Astrocyte of the spinal cord (primary cell): ENCODE measurements around the gene TRERF1.

ENCODE experiments used
- DNase-seq: peaks from one replicate; pipeline ENCODE4 v3.0.0; 2011; ENCODE audit warnings: low read depth, low spot score
- H3K4me3 ChIP-seq: 2 replicates; pipeline ENCODE4 v1.5.1; 2011; ENCODE audit warnings: low read depth, mild to moderate bottlenecking, low read length, moderate library complexity
- CTCF ChIP-seq: IDR thresholded peaks from 2 replicates; pipeline ENCODE4 v1.5.1; 2012; ENCODE audit warnings: low read depth, mild to moderate bottlenecking, low read length, inconsistent platforms
- in situ Hi-C: cut with HindIII; loops from 2 replicates; pipeline ENCODE4 v1.10.0; 2017; ENCODE audit warnings: low sequenced_read_pairs

The TRERF1 gene

DNA sequence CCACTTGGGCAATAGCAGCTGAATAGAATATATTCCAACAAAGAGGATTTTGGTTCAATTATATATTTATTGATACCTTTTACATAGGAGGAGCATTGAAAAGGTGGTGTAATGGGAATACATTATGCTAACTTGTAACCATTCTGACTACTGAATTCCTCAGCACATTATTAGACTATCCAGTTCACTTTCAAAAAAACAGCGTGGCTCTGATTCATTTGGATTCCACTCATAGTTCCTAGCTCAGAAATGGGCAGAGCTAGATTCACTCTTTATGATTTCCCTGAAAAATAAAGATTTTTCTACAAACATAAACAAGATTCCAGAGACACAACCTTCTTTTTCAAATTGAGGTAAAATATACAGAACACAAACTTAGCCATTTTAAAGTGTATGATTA, 9.2 kb upstream of the TRERF1 start:
- H3K4me3 ChIP-seq, result no peak overlapping the region
- TF ChIP-seq CTCF, result no peak
- in situ Hi-C loops, result no loop called here
- DNase-seq, result peak; percentile 9

DNA sequence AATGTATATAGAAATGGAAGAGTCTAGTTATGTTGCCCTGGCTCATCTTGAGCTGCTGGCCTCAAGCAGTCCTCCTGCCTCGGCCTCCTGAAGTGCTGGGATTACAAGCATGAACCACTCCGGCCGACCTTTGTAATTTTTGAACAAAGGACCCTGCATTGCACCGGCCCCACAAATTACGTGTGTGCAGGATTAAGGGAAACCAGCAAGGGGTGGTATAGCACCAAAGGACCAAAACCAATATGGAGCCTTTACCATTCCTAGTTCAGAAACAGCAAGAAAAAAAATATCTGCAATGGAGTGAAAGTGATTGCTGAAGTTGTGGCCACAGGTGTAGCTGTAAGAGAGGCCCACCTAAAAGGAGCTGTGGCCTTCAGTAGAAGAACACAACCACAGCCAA, 8.2 kb upstream of the TRERF1 start:
- in situ Hi-C loops, result no loop called here
- no peak for TF ChIP-seq CTCF
- no peak for DNase-seq
- H3K4me3 ChIP-seq, result no peak overlapping the region

GRCh38 chr6:42454428-42454791, 2.7 kb upstream of the TRERF1 start:
- H3K4me3 ChIP-seq, result no peak overlapping the region
- TF ChIP-seq CTCF, result no peak
- in situ Hi-C loops, result no loop called here
- DNase-seq, result no peak

- DNase-seq, result peak; percentile 64
- in situ Hi-C loops, result no loop called here
- H3K4me3 ChIP-seq, result peak overlapping the region; percentile 86
- no peak for TF ChIP-seq CTCF
Measured at GRCh38 chr6:42453654-42454427, 2.1 kb upstream of the TRERF1 start.

DNA sequence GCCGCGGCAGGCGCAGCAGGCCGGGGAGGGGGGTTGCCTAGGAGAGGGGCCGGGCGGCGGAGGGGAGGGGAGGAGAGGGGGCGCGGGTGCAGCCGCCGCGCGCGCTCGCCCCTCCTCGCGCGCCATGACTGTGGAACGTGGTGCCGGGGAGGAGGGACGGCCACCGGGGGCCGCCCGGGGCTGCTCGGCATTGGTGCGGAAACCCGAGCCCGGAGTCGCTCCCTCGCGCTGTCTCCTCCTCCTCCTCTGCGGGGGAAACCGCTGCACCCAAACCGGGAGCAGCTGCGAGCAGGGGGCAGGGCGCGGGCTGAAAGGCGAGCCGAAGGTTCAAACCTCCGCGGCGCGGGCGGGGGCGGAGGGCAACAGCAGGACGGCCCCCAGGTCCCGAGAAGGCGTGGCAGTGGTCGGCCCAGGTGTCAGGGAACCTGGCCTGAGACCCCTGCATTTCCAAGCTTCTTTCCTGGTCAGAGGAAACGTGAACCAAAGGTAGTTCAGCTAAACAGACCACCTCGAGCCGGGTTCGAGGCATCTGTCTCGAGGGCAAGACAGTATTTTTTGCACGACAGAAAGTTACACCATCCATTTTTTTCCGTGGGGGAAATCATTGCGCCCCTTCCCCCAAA, 1.4 kb upstream of the TRERF1 start:
- H3K4me3 ChIP-seq, result peak overlapping the region; percentile 86
- TF ChIP-seq CTCF, result no peak
- in situ Hi-C loops, result no loop called here
- peak; percentile 91 for DNase-seq

DNA sequence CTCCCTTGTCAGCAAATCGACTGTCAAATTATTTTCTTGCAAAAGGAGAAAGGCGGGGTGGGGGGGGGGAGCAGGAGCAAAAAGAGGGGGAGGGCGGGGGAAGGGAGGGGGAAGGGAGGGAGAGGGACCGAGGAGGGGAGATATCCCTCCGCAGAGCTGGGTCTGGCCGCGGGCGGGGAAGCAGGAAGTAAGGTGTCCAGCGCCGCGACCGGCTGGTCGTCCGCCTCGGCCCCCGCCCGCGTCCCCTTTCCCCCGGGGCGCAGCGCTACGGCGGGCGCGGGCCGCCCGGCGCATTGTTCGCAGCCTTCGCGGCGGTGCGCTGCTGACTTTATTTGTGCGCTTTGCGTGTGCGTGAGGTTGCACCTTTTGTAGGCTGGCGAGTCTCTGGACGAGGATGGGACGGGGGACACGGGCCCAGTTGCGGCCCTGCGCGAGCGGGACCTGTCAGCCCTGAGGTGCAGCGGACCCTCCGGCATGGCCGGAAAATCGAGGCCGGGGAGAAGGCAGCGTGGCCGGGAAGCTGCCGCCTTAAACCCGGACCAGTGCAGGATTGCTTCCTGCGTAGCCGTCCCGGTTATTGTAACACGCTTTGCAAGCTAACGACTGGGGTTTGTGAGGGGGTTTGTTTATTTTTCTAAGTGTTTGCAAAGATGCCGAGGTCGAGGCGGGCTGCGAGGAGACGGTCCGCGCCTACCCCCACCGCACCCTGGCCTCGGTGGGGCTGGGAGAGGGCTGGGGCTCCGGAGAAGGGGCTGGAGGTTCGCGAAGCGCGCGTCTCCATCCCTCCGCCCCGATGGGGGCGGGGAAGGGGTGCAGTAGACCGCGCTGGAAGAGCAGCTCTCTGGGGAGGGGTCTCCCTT, 675 bp upstream of the TRERF1 start:
- TF ChIP-seq CTCF, result no peak

More for the DNA sequence above, 675 bp upstream of the TRERF1 start:
- DNase-seq, result peak; percentile 86
- H3K4me3 ChIP-seq, result peak overlapping the region; percentile 86
- in situ Hi-C loops, result no loop called here
